ENCODE data around the gene EEF2K.

Gene EEF2K

GRCh38 chr16:22282254-22282892, 76.3 kb downstream of the EEF2K start:
- H3K4me2 ChIP-seq (ENCODE audit: low read length), result no peak overlapping the region
- H3K4me1 ChIP-seq, result no peaks in the 10 kb centered on the region

GRCh38 chr16:22284637-22285036, 78.6 kb downstream of the EEF2K start:
- no peak overlapping the region for H3K4me2 ChIP-seq (ENCODE audit: low read length)
- no peaks in the 10 kb centered on the region for H3K4me1 ChIP-seq
- H3K36me3 ChIP-seq (ENCODE audit: control insufficient read depth, insufficient read depth, low read length), result no peaks in the 10 kb centered on the region
- H3K4me3 ChIP-seq (ENCODE audit: low read depth, low read length), result no peak overlapping the region
- no peak overlapping the region for H3K9ac ChIP-seq
- no peak overlapping the region for H3K27ac ChIP-seq
- TF ChIP-seq CTCF (IDR thresholded peaks at IDR 0.05), result no peak
- no peaks in the 10 kb centered on the region for H3K79me2 ChIP-seq
- H2AFZ ChIP-seq, result no peak overlapping the region
- H3K27me3 ChIP-seq (ENCODE audit: control insufficient read depth, insufficient read depth, low read length), result no peaks in the 10 kb centered on the region
- no peaks in the 10 kb centered on the region for H3K9me3 ChIP-seq (ENCODE audit: control insufficient read depth, low read length)

More at GRCh38 chr16:22282254-22282892, 76.3 kb downstream of the EEF2K start:
- Histone ChIP-seq H3K36me3 (ENCODE audit: control insufficient read depth, insufficient read depth, low read length) (no peaks in the 10 kb centered on the region), H3K79me2 (no peaks in the 10 kb centered on the region), H3K4me3 (ENCODE audit: low read depth, low read length) (no peak overlapping the region), H3K27ac (no peak overlapping the region), H2AFZ (no peak overlapping the region), H3K9me3 (ENCODE audit: control insufficient read depth, low read length) (no peaks in the 10 kb centered on the region), H3K9ac (no peak overlapping the region), H3K27me3 (ENCODE audit: control insufficient read depth, insufficient read depth, low read length) (no peaks in the 10 kb centered on the region)
- no peak for TF ChIP-seq CTCF (IDR thresholded peaks at IDR 0.05)

DNA sequence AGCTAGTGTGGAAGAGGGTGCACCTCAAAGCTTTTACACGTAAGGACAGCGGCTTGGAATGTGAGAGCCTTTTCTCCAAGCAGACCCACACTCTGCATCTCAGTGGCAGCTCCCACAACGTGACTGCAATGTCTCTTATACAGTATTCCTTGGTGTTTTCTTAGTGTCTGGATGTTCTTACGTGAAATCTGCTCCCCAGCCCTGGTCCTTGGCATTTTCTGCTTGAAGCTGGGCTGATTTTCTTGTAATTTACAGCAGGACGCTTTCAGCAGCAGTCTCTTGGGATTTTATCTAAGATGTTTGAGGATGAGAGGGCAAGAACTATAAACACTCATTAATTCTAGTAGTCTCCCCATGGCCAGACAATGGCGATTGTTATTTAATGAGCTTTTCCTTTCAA, 79.0 kb downstream of the EEF2K start:
- TF ChIP-seq CTCF (IDR thresholded peaks at IDR 0.05), result no peak
- no peaks in the 10 kb centered on the region for H3K79me2 ChIP-seq
- no peaks in the 10 kb centered on the region for H3K36me3 ChIP-seq (ENCODE audit: control insufficient read depth, insufficient read depth, low read length)
- no peaks in the 10 kb centered on the region for H3K27me3 ChIP-seq (ENCODE audit: control insufficient read depth, insufficient read depth, low read length)
- H3K9ac ChIP-seq, result no peak overlapping the region
- H3K27ac ChIP-seq, result no peak overlapping the region
- no peak overlapping the region for H3K4me2 ChIP-seq (ENCODE audit: low read length)
- H3K9me3 ChIP-seq (ENCODE audit: control insufficient read depth, low read length), result no peaks in the 10 kb centered on the region
- H3K4me3 ChIP-seq (ENCODE audit: low read depth, low read length), result no peak overlapping the region
- H2AFZ ChIP-seq, result no peak overlapping the region
- no peaks in the 10 kb centered on the region for H3K4me1 ChIP-seq

DNA sequence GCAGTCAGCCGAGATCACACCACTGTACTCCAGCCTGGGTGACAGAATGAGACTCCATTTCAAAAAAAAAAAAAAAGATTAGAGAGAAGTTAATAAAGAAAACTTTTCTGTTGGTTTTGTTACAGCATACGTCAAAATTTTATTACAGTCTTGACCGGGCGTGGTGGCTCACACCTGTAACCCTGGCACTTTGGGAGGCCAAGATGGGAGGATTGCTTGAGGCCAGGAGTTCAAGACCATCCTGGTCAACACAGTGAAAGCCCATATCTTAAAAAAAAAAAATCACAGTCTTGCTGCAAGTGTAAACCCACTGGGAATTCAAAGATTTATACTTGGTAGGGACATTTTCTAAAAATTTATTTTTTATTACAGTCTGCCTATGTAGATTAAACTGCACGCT, 84.9 kb downstream of the EEF2K start:
- Histone ChIP-seq H3K4me3 (ENCODE audit: low read depth, low read length) (no peak overlapping the region), H3K4me2 (ENCODE audit: low read length) (no peak overlapping the region), H2AFZ (no peak overlapping the region), H3K9me3 (ENCODE audit: control insufficient read depth, low read length) (no peaks in the 10 kb centered on the region), H3K27ac (no peak overlapping the region), H3K9ac (no peak overlapping the region), H3K4me1 (no peaks in the 10 kb centered on the region), H3K27me3 (ENCODE audit: control insufficient read depth, insufficient read depth, low read length) (no peaks in the 10 kb centered on the region), H3K79me2 (no peaks in the 10 kb centered on the region), H3K36me3 (ENCODE audit: control insufficient read depth, insufficient read depth, low read length) (no peaks in the 10 kb centered on the region)
- TF ChIP-seq CTCF (IDR thresholded peaks at IDR 0.05), result no peak

DNA sequence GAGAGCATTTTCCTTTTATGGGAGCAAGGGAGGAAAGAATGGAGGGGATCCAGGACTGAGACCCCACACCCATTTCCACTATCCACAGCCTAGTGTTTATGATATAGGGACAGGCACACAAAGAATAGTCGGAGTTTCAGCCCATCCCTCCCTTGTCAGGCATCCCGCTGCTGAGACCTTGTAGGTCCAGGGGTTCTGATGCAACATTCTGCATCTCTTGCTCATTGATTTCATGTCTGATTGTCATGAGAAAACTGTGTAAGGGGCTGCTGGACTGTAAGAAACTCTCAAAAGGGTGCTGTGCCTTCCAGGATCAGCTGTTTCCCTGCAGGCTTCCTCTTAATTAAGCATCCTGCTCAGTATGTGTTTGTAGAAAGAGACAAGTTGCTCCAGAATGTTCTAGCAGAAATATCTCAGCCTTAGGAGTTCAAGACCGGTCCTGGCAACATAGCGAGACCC, 85.8 kb downstream of the EEF2K start:
- H3K9ac ChIP-seq, result no peak overlapping the region

More for the DNA sequence above, 85.8 kb downstream of the EEF2K start:
- H3K4me1 ChIP-seq, result no peaks in the 10 kb centered on the region
- H3K27me3 ChIP-seq (ENCODE audit: control insufficient read depth, insufficient read depth, low read length), result no peaks in the 10 kb centered on the region
- TF ChIP-seq CTCF (IDR thresholded peaks at IDR 0.05), result no peak
- H2AFZ ChIP-seq, result no peak overlapping the region
- H3K9me3 ChIP-seq (ENCODE audit: control insufficient read depth, low read length), result no peaks in the 10 kb centered on the region
- H3K4me3 ChIP-seq (ENCODE audit: low read depth, low read length), result no peak overlapping the region
- H3K79me2 ChIP-seq, result no peaks in the 10 kb centered on the region
- no peak overlapping the region for H3K4me2 ChIP-seq (ENCODE audit: low read length)
- H3K27ac ChIP-seq, result no peak overlapping the region
- H3K36me3 ChIP-seq (ENCODE audit: control insufficient read depth, insufficient read depth, low read length), result no peaks in the 10 kb centered on the region
